ENCODE measurements around the gene SLC49A4. TPM values are rescaled to one million over a fixed set of nuclear protein-coding genes. Genes with fewer than 3 reads are reported as not detected.

The SLC49A4 gene
- total and polyA plus RNA-seq, 2 of the 13 experiments (the other 11 are each of a cell fraction or from before 2014, with no cell fraction given), result 6.5 to 16.3 TPM

GRCh38 chr3:122843604-122844003, 48.7 kb downstream of the SLC49A4 start:
- H3K4me3 ChIP-seq (replicated peaks in 1 of 3; ENCODE audit: insufficient read depth in 1 of 3, low read depth in 2 of 3, low read length in 3 of 3), result no peak overlapping the region
- DNase-seq (ENCODE audit: low spot score) (no peak), FAIRE-seq (no peak), ATAC-seq (no peak)
- no peaks in the 10 kb centered on the region for H3K27me3 ChIP-seq (ENCODE audit: control insufficient read depth in 1 of 2, insufficient read depth in 2 of 2, low read length in 2 of 2)
- H3K4me1 ChIP-seq (ENCODE audit: insufficient read depth, low read length), result no peaks in the 10 kb centered on the region
- TF ChIP-seq PRDM4 (CRISPR knock-in tag; IDR thresholded peaks at IDR 0.05; ENCODE audit: borderline replicate concordance) (no peak), ZNF776 (CRISPR knock-in tag; IDR thresholded peaks at IDR 0.05) (no peak), HDAC1 (CRISPR knock-in tag; IDR thresholded peaks at IDR 0.05) (no peak), HOMEZ (CRISPR knock-in tag; IDR thresholded peaks at IDR 0.05; ENCODE audit: low read depth) (no peak), JDP2 (CRISPR knock-in tag; IDR thresholded peaks at IDR 0.05; ENCODE audit: borderline replicate concordance) (no peak), ZNF260 (CRISPR knock-in tag; IDR thresholded peaks at IDR 0.05; ENCODE audit: borderline replicate concordance, low read depth) (no peak), KLF11 (CRISPR knock-in tag; IDR thresholded peaks at IDR 0.05) (no peak), ZNF75D (CRISPR knock-in tag; IDR thresholded peaks at IDR 0.05; ENCODE audit: borderline replicate concordance) (no peak), BRD4 (CRISPR knock-in tag; IDR thresholded peaks at IDR 0.05) (no peak)
- H3K36me3 ChIP-seq (replicated peaks in 1 of 2; ENCODE audit: control insufficient read depth in 1 of 2, insufficient read depth in 2 of 2, low read length in 2 of 2), result no peaks in the 10 kb centered on the region
- H3K4me2 ChIP-seq (ENCODE audit: low read depth, low read length), result no peak overlapping the region
- in situ Hi-C loops (cut with HindIII; ENCODE audit: extremely low pct_ligation_motif_present, low pct_unique_long_range_greater_than_20kb), result no loop called here
- no TSS peak for BruUV-seq (replicated peaks)
- no peak overlapping the region for H3K27ac ChIP-seq (ENCODE audit: extremely low read length, insufficient read depth, low read length)
- H3K9me3 ChIP-seq (ENCODE audit: low read length), result no peaks in the 10 kb centered on the region
- WGBS (ENCODE audit: low lambda C conversion rate), result 67% methylated on average over 3 of the region's 3 CpGs
- ChIA-PET POLR2A (no interaction called here), CTCF (ENCODE audit: low intra/inter-chr PET ratio, low total read pairs) (no interaction called here)
- no peak overlapping the region for H2AFZ ChIP-seq (ENCODE audit: low read length)
- no peaks in the 10 kb centered on the region for H4K20me1 ChIP-seq (ENCODE audit: insufficient read depth, low read length)
- no peaks in the 10 kb centered on the region for H3K79me2 ChIP-seq (ENCODE audit: insufficient read depth, low read length)
- intact Hi-C loops (cut with micrococcal nuclease; ENCODE audit: unreplicated experiment), result no loop called here
- no peak overlapping the region for H3K9ac ChIP-seq (ENCODE audit: insufficient read depth, low read depth, low read length)

Measured in HepG2 (cell line).